Stimulated activated CD8-positive, alpha-beta memory T cell treated with anti-CD3 and anti-CD28 coated beads, Interleukin-15, amount 100 ng/mL, for 1 hour (primary cell): ENCODE measurements around the gene ASIP.
A peak's percentile ranks its signal among the peaks of the same experiment; 100 is the strongest.
"Not testable (repeated sequence)": the region's sequence is repeated elsewhere in the genome, so short reads cannot be mapped to it uniquely, and the experiment has no call there.

Experiments
- DNase-seq: peaks from one replicate; pipeline ENCODE4 v3.0.0-alpha.2; 2020; ENCODE audit warnings: low read depth

The ASIP gene

GRCh38 chr20:34285450-34285849, 44.2 kb downstream of the ASIP start:
- DNase-seq, result no peak

- DNase-seq, result not testable (repeated sequence)
Observed at GRCh38 chr20:34287500-34287899, 46.3 kb downstream of the ASIP start.

- DNase-seq, result no peak
Observed at GRCh38 chr20:34290471-34290870, 49.2 kb downstream of the ASIP start.

GRCh38 chr20:34292496-34292895, 51.3 kb downstream of the ASIP start:
- no peak for DNase-seq

- DNase-seq, result no peak
Observed at GRCh38 chr20:34293119-34293518, 51.9 kb downstream of the ASIP start.

- no peak for DNase-seq
Observed at GRCh38 chr20:34293589-34293988, 52.4 kb downstream of the ASIP start.

GRCh38 chr20:34294563-34294962, 53.3 kb downstream of the ASIP start:
- DNase-seq, result no peak

- no peak for DNase-seq
Observed at GRCh38 chr20:34295284-34295683, 54.1 kb downstream of the ASIP start.

- no peak for DNase-seq
Observed at GRCh38 chr20:34296468-34296867, 55.2 kb downstream of the ASIP start.

- DNase-seq, result not testable (repeated sequence)
Observed at GRCh38 chr20:34298294-34298784, 57.1 kb downstream of the ASIP start.

- DNase-seq, result no peak
Observed at GRCh38 chr20:34299556-34300255, 58.5 kb downstream of the ASIP start.

- no peak for DNase-seq
Observed at GRCh38 chr20:34300256-34300806, 59.1 kb downstream of the ASIP start.

- no peak for DNase-seq
Observed at GRCh38 chr20:34300809-34301586, 59.8 kb downstream of the ASIP start.

- DNase-seq, result no peak
Observed at GRCh38 chr20:34301587-34302311, 60.5 kb downstream of the ASIP start.

GRCh38 chr20:34302312-34302722, 61.1 kb downstream of the ASIP start:
- no peak for DNase-seq

- peak; percentile 83 for DNase-seq
Observed at GRCh38 chr20:34302723-34303533, 61.7 kb downstream of the ASIP start, which contains the start of gene AHCY. AHCY (minus strand) TSS chr20:34303355; CDS start chr20:34303270, 85 bp downstream.

GRCh38 chr20:34305333-34306230, 64.4 kb downstream of the ASIP start:
- no peak for DNase-seq

GRCh38 chr20:34309691-34310090, 68.5 kb downstream of the ASIP start:
- no peak for DNase-seq

GRCh38 chr20:34310481-34311117, 69.4 kb downstream of the ASIP start:
- no peak for DNase-seq
